K562 (cell line): ENCODE measurements around the gene LAG3. TPM values are rescaled to one million over a fixed set of nuclear protein-coding genes. Genes with fewer than 3 reads are reported as not detected.
A peak's percentile ranks its signal among the peaks of the same experiment; 100 is the strongest.

Experiments used
- CTCF ChIP-seq, 3 experiments: IDR thresholded peaks in 2 of 3; conservative IDR thresholded peaks in 1 of 3; 2 replicates each; pipeline ENCODE4 v1.5.1; 2011 to 2012; ENCODE audit warnings: low read length in 3 of 3, mild to moderate bottlenecking in 3 of 3, control low read depth in 2 of 3, improper control_type of control experiment in 1 of 3, inconsistent platforms in 1 of 3, low read depth in 1 of 3, mixed read lengths in 1 of 3, moderate library complexity in 1 of 3; ENCODE audit not compliant: insufficient read depth in 2 of 3
- RCOR1 ChIP-seq, 2 experiments: IDR thresholded peaks; 2 replicates each; pipeline ENCODE4 v1.6.1; 2012; ENCODE audit warnings: low read depth in 2 of 2, low read length in 2 of 2, borderline replicate concordance in 1 of 2, improper control_type of control experiment in 1 of 2
- TCF3 ChIP-seq: sonication (generic); formaldehyde crosslinking; IDR thresholded peaks from 2 replicates; pipeline ENCODE4 v1.4.0; 2020; ENCODE audit warnings: mild to moderate bottlenecking, missing genetic modification reagents
- TFE3 ChIP-seq: fragments of 450-650 bp; formaldehyde crosslinking; IDR thresholded peaks from 2 replicates; pipeline ENCODE4 v1.4.0; 2020; ENCODE audit warnings: mild to moderate bottlenecking, mixed read lengths
- ZNF609 ChIP-seq: sonication (generic); formaldehyde crosslinking; IDR thresholded peaks from 2 replicates; pipeline ENCODE4 v1.8.1; 2023; ENCODE audit warnings: missing genetic modification reagents, mild to moderate bottlenecking, borderline replicate concordance
- polyA plus RNA-seq, 8 experiments: library from polyadenylated mRNA; depleted of rRNA in 4 of 8; stranded (reverse) in 5 of 8; unstranded in 3 of 8; fragments of >200 nt; fragmentation: Nextera tagmentation in 2 of 8; fragmentation: Illumina TruSeq in 1 of 8; extraction: Ambion mirVana in 2 of 8; extraction: Trizol in 1 of 8; gene quantifications; 2 replicates each; pipeline versions ENCODE4 v1.2.1 to v1.2.3, GENCODE V29; 2011 to 2014; ENCODE audit warnings: inconsistent platforms in 1 of 8, missing spikeins in 1 of 8
- total RNA-seq, 7 experiments: library from RNA; depleted of rRNA in 6 of 7; stranded (reverse); fragments of >200 nt in 6 of 7; fragmentation: Illumina TruSeq in 2 of 7; extraction: Trizol in 2 of 7; gene quantifications; 2 replicates each; pipeline versions ENCODE4 v1.2.1 to v1.2.3, GENCODE V29; 2011 to 2021; ENCODE audit warnings: low replicate concordance in 1 of 7
- TF ChIP-seq, protein P1 (sequence below): fragments of 450-650 bp; IDR thresholded peaks from 2 replicates; pipeline ENCODE4 v1.6.1; 2017; ENCODE audit warnings: mild to moderate bottlenecking, moderate library complexity

LAG3 gene
- total and polyA plus RNA-seq, 9 of the 15 experiments (the other 6 are each of a cell fraction or from before 2014, with no cell fraction given) = 0.07 to 0.66 (median 0.09) TPM; not detected in 1

DNA sequence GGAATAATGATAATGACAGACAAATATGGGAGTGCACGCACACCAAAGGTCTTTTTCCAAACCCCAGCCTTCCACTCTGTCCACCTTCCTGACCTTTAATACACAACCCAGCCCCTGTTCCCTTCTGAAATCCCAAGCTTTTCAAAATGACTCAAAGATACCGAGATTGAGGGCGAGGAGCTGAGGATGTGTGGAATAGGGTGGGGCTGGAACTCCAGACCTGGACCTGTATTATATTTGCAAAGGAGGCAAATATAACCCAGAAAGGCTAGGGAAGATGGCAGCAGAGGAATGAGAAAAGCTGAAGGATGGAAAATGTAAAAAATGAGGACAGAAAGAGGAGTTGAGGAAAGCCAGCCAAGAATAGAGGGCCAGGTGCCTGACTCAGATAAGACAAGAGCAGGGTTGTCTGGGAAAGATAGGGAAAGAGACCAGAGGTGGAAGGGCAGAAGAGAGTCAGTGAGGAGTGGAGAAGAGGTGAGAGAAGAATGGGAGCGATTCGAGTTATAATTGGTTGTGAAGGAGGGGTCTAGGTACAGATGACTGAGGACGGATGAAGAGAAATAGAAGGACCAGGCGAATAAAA, 7.2 kb upstream of the LAG3 start (continued):
- TF ChIP-seq CTCF (IDR thresholded peaks at IDR 0.05 in 2 of 3, conservative IDR thresholded peaks at IDR 0.05 in 1 of 3; ENCODE audit: insufficient read depth in 2 of 3, low read depth in 1 of 3, low read length in 3 of 3) (no peak), TCF3 (CRISPR knock-in tag) (peak; percentile 96), RCOR1 (IDR thresholded peaks at IDR 0.05; ENCODE audit: borderline replicate concordance in 1 of 2, low read depth in 2 of 2, low read length in 2 of 2) (peak; percentile 56 to 79; a peak in 2 of 4 replicates), TFE3 (CRISPR knock-in tag) (no peak), ZNF609 (no peak)
- TF ChIP-seq, protein P1, sequence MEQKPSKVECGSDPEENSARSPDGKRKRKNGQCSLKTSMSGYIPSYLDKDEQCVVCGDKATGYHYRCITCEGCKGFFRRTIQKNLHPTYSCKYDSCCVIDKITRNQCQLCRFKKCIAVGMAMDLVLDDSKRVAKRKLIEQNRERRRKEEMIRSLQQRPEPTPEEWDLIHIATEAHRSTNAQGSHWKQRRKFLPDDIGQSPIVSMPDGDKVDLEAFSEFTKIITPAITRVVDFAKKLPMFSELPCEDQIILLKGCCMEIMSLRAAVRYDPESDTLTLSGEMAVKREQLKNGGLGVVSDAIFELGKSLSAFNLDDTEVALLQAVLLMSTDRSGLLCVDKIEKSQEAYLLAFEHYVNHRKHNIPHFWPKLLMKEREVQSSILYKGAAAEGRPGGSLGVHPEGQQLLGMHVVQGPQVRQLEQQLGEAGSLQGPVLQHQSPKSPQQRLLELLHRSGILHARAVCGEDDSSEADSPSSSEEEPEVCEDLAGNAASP = no peak
